ENCODE results near the gene SULT2B1. TPM values are rescaled to one million over a fixed set of nuclear protein-coding genes. Genes with fewer than 3 reads are reported as not detected.

SULT2B1 gene
- total and polyA plus RNA-seq, 2 of the 4 experiments (the other 2 are of a cell fraction) = 0.09 TPM; not detected in 1

GRCh38 chr19:48595171-48595570 lies 43.2 kb downstream of the SULT2B1 start:
- no peak overlapping the region for H3K23ac ChIP-seq (ENCODE audit: low read depth, low read length)
- no peak overlapping the region for H2AFZ ChIP-seq (replicated peaks; ENCODE audit: low read length, poor library complexity)
- no peak overlapping the region for H3K9ac ChIP-seq (ENCODE audit: low read depth, low read length)
- H2BK120ac ChIP-seq (ENCODE audit: low read depth, low read length) = no peak overlapping the region
- no peak overlapping the region for H3K4me3 ChIP-seq (ENCODE audit: insufficient read depth, low read depth, low read length)
- no peak overlapping the region for H4K5ac ChIP-seq (ENCODE audit: low read depth, low read length)
- in situ Hi-C loops (cut with MboI; ENCODE audit: low sequenced_read_pairs) = no loop called here
- H4K8ac ChIP-seq (ENCODE audit: low read depth in 2 of 2, low read length in 2 of 2) = no peak overlapping the region
- no peaks in the 10 kb centered on the region for H3K79me1 ChIP-seq (ENCODE audit: low read depth in 1 of 2, low read length in 2 of 2)
- dilution Hi-C loops (cut with HindIII; ENCODE audit: low sequenced_read_pairs, unreplicated experiment) = no loop called here
- no TSS peak for BruUV-seq (replicated peaks)
- H3K9me1 ChIP-seq (ENCODE audit: insufficient read depth, low read length) = no peaks in the 10 kb centered on the region
- H3K36me3 ChIP-seq (ENCODE audit: control insufficient read depth, insufficient read depth, low read length) = no peaks in the 10 kb centered on the region
- H2BK15ac ChIP-seq (ENCODE audit: low read depth, low read length) = no peak overlapping the region
- H3K27me3 ChIP-seq (ENCODE audit: control insufficient read depth, insufficient read depth, low read length) = peaks cover 16% of the 10 kb centered on the region
- no peak overlapping the region for H2AK5ac ChIP-seq (ENCODE audit: low read depth, low read length)
- CTCF ChIA-PET = no interaction called here
- no peak overlapping the region for H3K14ac ChIP-seq (replicated peaks; ENCODE audit: low read depth, low read length)
- no peak overlapping the region for H2AK9ac ChIP-seq (replicated peaks; ENCODE audit: low read depth, low read length, poor library complexity)
- intact Hi-C loops (cut with micrococcal nuclease) = no loop called here
- no peaks in the 10 kb centered on the region for H3K9me3 ChIP-seq (ENCODE audit: control insufficient read depth, insufficient read depth, low read length)
- TF ChIP-seq POLR2A (IDR thresholded peaks at IDR 0.05; ENCODE audit: low read depth, low read length) (no peak), BHLHE40 (IDR thresholded peaks at IDR 0.05; ENCODE audit: low read depth, low read length) (no peak), FOS (IDR thresholded peaks at IDR 0.05; ENCODE audit: low read depth, low read length) (no peak), NFE2L2 (IDR thresholded peaks at IDR 0.05; ENCODE audit: low read depth, low read length) (no peak), RAD21 (IDR thresholded peaks at IDR 0.05; ENCODE audit: low read length) (no peak), SMC3 (IDR thresholded peaks at IDR 0.05; ENCODE audit: low read depth, low read length) (no peak), CTCF (conservative IDR thresholded peaks at IDR 0.05; ENCODE audit: low read depth, low read length) (no peak), MAZ (IDR thresholded peaks at IDR 0.05; ENCODE audit: borderline replicate concordance, low read depth, low read length) (no peak), MAFK (IDR thresholded peaks at IDR 0.05; ENCODE audit: low read depth, low read length) (no peak), RCOR1 (IDR thresholded peaks at IDR 0.05; ENCODE audit: insufficient replicate concordance, low read length) (no peak), CHD1 (IDR thresholded peaks at IDR 0.05; ENCODE audit: low read depth, low read length) (no peak), CEBPB (IDR thresholded peaks at IDR 0.05; ENCODE audit: low read depth, low read length) (no peak), MXI1 (IDR thresholded peaks at IDR 0.05; ENCODE audit: borderline replicate concordance, low read depth, low read length) (no peak), RFX5 (IDR thresholded peaks at IDR 0.05; ENCODE audit: low read depth, low read length) (no peak)
- TF ChIP-seq, protein P1, sequence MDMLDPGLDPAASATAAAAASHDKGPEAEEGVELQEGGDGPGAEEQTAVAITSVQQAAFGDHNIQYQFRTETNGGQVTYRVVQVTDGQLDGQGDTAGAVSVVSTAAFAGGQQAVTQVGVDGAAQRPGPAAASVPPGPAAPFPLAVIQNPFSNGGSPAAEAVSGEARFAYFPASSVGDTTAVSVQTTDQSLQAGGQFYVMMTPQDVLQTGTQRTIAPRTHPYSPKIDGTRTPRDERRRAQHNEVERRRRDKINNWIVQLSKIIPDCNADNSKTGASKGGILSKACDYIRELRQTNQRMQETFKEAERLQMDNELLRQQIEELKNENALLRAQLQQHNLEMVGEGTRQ (IDR thresholded peaks at IDR 0.05; ENCODE audit: low read depth, low read length) = no peak
- TF ChIP-seq, protein P2, sequence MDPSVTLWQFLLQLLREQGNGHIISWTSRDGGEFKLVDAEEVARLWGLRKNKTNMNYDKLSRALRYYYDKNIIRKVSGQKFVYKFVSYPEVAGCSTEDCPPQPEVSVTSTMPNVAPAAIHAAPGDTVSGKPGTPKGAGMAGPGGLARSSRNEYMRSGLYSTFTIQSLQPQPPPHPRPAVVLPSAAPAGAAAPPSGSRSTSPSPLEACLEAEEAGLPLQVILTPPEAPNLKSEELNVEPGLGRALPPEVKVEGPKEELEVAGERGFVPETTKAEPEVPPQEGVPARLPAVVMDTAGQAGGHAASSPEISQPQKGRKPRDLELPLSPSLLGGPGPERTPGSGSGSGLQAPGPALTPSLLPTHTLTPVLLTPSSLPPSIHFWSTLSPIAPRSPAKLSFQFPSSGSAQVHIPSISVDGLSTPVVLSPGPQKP (IDR thresholded peaks at IDR 0.05; ENCODE audit: borderline replicate concordance, low read depth, low read length) = no peak
- no peak overlapping the region for H3K27ac ChIP-seq (ENCODE audit: insufficient read depth, low read length)
- no peak overlapping the region for H2BK20ac ChIP-seq (ENCODE audit: low read depth, low read length)
- H4K91ac ChIP-seq (ENCODE audit: insufficient read depth, low read depth, low read length) = no peak overlapping the region
- DNase-seq (no peak), ATAC-seq (ENCODE audit: low read depth) (no peak)
- no peaks in the 10 kb centered on the region for H3K4me1 ChIP-seq (ENCODE audit: control insufficient read depth, insufficient read depth, low read length)
- H3K56ac ChIP-seq (ENCODE audit: extremely low read depth, insufficient read depth, low read length) = no peak overlapping the region
- H3K4ac ChIP-seq (ENCODE audit: low read depth, low read length) = no peak overlapping the region
- no peak overlapping the region for H2BK5ac ChIP-seq (ENCODE audit: low read depth, low read length, poor library complexity, severe bottlenecking)
- H3K18ac ChIP-seq (ENCODE audit: low read depth, low read length) = no peak overlapping the region
- no peaks in the 10 kb centered on the region for H4K20me1 ChIP-seq (ENCODE audit: insufficient read depth, low read length)
- 83% methylated on average over 7 of the region's 9 CpGs; no CpG with 5 or more reads in 1 of the 2 experiments for WGBS, 2 experiments (ENCODE audit: extremely low coverage in 2 of 2, insufficient read length in 1 of 2)
- H3K4me2 ChIP-seq (ENCODE audit: low read depth, low read length) = no peak overlapping the region
- POLR2A ChIA-PET (ENCODE audit: unreplicated experiment) = no interaction called here
